GM12872 (cell line): ENCODE measurements around the gene ERFL.

Source experiments
- TF ChIP-seq, protein P1 (sequence below): IDR thresholded peaks from 3 replicates; pipeline ENCODE4 v1.5.1; 2011; ENCODE audit warnings: low read depth, mild to moderate bottlenecking, low read length, moderate library complexity; ENCODE audit not compliant: insufficient read depth

ERFL gene

DNA sequence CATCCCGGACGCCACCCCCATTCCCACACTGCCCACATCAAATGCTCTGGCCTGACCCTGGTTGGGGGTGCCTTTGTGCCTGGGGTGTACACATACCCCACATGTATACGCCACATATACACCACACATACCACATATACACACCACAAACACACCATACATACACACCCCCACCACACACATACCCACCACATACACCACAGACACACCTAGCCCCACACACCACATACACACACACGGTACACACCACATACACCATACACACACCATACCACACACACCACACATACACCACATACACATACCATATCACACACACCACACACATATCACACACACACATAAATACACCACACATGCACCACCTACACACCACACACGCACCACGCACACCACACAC, 10.2 kb downstream of the ERFL start:
- TF ChIP-seq, protein P1, sequence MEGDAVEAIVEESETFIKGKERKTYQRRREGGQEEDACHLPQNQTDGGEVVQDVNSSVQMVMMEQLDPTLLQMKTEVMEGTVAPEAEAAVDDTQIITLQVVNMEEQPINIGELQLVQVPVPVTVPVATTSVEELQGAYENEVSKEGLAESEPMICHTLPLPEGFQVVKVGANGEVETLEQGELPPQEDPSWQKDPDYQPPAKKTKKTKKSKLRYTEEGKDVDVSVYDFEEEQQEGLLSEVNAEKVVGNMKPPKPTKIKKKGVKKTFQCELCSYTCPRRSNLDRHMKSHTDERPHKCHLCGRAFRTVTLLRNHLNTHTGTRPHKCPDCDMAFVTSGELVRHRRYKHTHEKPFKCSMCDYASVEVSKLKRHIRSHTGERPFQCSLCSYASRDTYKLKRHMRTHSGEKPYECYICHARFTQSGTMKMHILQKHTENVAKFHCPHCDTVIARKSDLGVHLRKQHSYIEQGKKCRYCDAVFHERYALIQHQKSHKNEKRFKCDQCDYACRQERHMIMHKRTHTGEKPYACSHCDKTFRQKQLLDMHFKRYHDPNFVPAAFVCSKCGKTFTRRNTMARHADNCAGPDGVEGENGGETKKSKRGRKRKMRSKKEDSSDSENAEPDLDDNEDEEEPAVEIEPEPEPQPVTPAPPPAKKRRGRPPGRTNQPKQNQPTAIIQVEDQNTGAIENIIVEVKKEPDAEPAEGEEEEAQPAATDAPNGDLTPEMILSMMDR: no peak

- TF ChIP-seq, protein P1: no peak
Observed at GRCh38 chr19:41917676-41918075, 10.6 kb downstream of the ERFL start.

- TF ChIP-seq, protein P1: no peak
Observed at GRCh38 chr19:41915776-41916414, 12.4 kb downstream of the ERFL start.

GRCh38 chr19:41915021-41915775, 13.1 kb downstream of the ERFL start:
- TF ChIP-seq, protein P1: no peak

- TF ChIP-seq, protein P1: no peak
Observed at GRCh38 chr19:41913538-41914423, 14.5 kb downstream of the ERFL start.

- TF ChIP-seq, protein P1: no peak
Observed at GRCh38 chr19:41912899-41913537, 15.2 kb downstream of the ERFL start.
